HG02852 (cell line): Measurements from ENCODE around the gene MFGE8.

Source experiments
- ATAC-seq: cut with Tn5 transposase; IDR thresholded peaks from one replicate; pipeline ENCODE4 v1.9.1; 2021; ENCODE audit warnings: mild to moderate bottlenecking, moderate library complexity; ENCODE audit not compliant: unreplicated experiment

Gene MFGE8

GRCh38 chr15:88900309-88900981 lies 12.7 kb downstream of the MFGE8 start:
- no peak for ATAC-seq

- no peak for ATAC-seq
Measured at GRCh38 chr15:88899251-88899650, 13.9 kb downstream of the MFGE8 start.

DNA sequence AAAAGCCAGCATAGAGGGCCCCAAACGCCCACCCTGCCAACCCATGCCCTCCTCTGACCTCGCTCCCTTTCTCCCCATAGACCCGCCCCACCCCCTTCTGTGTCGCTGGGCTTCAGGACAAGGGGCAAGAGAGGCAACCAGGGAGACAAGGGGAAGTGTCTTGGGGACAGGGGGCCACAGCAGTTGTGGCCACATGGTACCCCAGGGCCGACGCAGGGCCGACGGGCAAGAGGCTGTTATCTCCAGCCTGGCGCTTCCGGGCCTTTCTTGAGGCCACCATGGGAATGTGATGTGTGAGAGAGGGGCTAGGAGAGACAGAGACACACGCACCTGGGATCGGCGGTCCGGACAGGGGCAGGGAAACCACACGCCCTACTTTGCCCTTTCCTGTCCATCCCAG lies 14.4 kb downstream of the MFGE8 start:
- no peak for ATAC-seq

GRCh38 chr15:88897456-88898194 lies 15.6 kb downstream of the MFGE8 start:
- no peak for ATAC-seq

- no peak for ATAC-seq
Measured at GRCh38 chr15:88897142-88897455, 16.1 kb downstream of the MFGE8 start.

- no peak for ATAC-seq
Measured at GRCh38 chr15:88896333-88897033, 16.7 kb downstream of the MFGE8 start.

- ATAC-seq, result peak; percentile 53
Measured at GRCh38 chr15:88894819-88895767, 18.1 kb downstream of the MFGE8 start, which contains the start of gene HAPLN3. Gene HAPLN3 (minus strand): TSS chr15:88895544. CDS start chr15:88887298, 8,246 bp downstream.

GRCh38 chr15:88894348-88894818 lies 18.8 kb downstream of the MFGE8 start:
- ATAC-seq, result peak; percentile 43

- no peak for ATAC-seq
Measured at GRCh38 chr15:88891540-88892254, 21.5 kb downstream of the MFGE8 start.

DNA sequence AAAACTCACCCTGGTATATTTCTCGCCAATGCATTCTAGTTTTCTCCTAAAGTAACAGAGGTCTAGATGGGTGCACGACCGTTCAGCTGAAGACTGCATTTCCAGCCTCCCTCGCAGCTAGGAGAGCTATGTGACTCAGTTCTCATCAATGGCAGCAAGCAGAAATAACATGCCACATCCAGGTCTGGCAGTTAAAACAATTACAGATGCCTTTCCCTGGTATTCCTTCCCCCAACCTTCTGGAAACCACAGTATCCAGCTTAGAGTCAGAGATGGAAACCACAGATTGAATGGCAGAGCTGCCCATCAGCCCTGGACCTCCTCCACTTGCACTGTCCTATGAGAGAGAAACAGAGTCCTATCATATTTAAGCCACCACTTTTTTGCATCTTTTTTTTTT lies 22.7 kb downstream of the MFGE8 start:
- ATAC-seq, result no peak

GRCh38 chr15:88888719-88889118 lies 24.5 kb downstream of the MFGE8 start:
- ATAC-seq, result no peak

GRCh38 chr15:88887068-88887580 lies 26.1 kb downstream of the MFGE8 start:
- ATAC-seq, result no peak

GRCh38 chr15:88882785-88883184 lies 30.4 kb downstream of the MFGE8 start:
- ATAC-seq, result no peak

DNA sequence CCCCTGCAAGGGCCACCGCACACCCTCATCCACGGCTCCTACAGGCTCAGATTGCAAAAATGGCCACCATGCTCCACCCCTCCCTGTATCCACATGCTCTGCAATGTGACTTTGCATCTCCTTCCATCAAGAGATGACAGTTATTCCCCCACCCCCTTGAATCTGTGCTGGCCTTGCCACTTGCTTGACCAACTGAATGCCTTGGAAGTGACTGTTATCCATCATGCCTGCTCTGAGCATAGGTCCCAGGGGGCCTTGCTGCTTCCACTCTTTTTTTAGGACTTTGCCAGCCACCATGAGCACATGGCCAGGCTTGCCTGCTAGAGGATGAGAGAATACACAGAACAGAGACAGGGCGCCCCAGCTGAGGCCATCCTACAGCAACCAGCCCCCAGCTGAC lies 31.4 kb downstream of the MFGE8 start:
- no peak for ATAC-seq

GRCh38 chr15:88880944-88881740 lies 32.0 kb downstream of the MFGE8 start:
- ATAC-seq, result no peak

DNA sequence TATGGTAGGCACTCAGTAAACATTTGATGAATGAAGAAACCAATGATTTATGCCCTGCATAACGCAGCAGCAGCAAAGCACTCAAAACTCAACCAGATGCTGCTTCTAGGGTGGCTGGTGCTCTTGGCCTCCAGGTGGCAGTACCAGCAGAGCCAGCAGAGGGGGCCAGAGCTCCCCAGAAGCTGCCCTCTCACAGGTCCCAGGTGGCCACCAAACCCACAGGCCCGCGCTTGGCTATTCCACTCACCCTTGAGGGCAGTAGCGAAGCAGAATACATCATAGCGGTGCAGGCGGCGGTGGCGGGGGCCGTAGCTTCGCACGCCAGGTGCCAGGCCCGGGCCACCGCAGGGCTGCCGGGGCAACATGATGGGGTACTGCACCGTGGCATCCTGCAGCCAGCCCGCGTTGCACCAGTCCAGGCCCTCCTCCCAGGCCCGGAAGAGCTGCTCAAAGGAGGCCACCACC lies 34.4 kb downstream of the MFGE8 start:
- no peak for ATAC-seq

DNA sequence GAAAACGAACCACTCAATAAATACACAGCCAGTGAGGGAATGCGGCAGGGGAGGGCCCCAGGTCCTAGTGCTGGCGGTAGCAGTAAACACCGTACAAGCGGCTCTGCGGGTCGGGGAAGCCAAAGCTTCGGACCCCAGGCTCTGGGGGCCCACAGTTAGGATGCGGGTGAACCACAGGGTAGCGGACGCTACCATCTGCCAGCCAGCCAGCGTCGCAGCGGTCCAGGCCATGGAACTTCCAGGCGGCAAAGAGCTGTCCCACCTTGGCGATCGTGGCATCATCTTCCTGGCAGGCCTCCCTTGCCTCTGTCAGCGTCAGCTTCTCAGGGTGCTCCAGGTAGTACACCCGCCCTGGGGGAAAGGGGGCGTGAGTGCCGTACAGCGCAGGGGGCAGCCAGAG lies 35.3 kb downstream of the MFGE8 start:
- no peak for ATAC-seq

GRCh38 chr15:88877415-88877814 lies 35.8 kb downstream of the MFGE8 start:
- no peak for ATAC-seq

DNA sequence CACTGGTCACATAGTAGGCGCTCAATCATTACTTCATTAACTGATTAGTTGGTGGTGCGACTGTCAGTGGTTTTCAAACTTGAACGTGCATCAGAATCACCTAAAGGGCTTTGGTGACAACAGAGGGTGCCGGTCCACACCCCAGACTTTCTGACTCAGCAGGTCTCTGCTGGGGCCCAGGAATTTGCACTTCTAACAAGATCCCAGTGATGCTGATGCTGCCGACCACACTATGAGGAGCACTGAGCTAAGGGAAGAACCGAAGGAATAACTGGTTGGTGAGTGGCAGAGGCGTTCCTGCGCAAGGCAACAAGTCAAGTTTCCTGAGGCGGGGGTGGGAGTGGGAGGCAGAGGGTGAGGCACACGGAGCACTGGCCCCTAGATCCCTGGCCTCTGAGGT lies 36.6 kb downstream of the MFGE8 start:
- no peak for ATAC-seq
